ENCODE measurements around the gene ASRGL1. TPM values are rescaled to one million over a fixed set of nuclear protein-coding genes. Genes with fewer than 3 reads are reported as not detected.

Gene ASRGL1
- total and polyA plus RNA-seq, 2 of the 13 experiments (the other 11 are each of a cell fraction or from before 2014, with no cell fraction given): 50.8 to 97.5 TPM

DNA sequence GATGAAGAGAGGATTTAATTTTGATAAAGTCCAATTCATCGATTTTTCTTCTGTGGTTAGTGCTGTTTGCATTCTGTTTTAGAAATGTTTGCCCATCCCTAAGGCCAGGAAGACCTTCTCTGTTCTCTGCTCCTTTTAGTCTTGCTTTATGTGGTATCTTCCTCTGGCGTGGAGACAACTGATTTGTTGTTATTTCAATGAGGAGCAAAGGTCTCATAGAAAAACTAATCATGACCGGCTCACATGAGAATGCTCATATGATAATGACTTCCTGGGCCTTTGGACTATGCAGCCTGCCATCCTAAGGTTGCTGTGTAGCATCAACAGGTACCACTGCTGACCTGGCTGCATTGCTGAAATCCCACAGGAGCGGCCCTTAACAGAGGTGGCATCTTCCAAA, 101.4 kb downstream of the ASRGL1 start (continued):
- TF ChIP-seq, protein P1, sequence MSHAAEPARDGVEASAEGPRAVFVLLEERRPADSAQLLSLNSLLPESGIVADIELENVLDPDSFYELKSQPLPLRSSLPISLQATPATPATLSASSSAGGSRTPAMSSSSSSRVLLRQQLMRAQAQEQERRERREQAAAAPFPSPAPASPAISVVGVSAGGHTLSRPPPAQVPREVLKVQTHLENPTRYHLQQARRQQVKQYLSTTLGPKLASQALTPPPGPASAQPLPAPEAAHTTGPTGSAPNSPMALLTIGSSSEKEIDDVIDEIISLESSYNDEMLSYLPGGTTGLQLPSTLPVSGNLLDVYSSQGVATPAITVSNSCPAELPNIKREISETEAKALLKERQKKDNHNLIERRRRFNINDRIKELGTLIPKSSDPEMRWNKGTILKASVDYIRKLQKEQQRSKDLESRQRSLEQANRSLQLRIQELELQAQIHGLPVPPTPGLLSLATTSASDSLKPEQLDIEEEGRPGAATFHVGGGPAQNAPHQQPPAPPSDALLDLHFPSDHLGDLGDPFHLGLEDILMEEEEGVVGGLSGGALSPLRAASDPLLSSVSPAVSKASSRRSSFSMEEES (CRISPR knock-in tag; IDR thresholded peaks at IDR 0.05): peak; percentile 81
- TF ChIP-seq, protein P2, sequence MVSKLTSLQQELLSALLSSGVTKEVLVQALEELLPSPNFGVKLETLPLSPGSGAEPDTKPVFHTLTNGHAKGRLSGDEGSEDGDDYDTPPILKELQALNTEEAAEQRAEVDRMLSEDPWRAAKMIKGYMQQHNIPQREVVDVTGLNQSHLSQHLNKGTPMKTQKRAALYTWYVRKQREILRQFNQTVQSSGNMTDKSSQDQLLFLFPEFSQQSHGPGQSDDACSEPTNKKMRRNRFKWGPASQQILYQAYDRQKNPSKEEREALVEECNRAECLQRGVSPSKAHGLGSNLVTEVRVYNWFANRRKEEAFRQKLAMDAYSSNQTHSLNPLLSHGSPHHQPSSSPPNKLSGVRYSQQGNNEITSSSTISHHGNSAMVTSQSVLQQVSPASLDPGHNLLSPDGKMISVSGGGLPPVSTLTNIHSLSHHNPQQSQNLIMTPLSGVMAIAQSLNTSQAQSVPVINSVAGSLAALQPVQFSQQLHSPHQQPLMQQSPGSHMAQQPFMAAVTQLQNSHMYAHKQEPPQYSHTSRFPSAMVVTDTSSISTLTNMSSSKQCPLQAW (CRISPR knock-in tag; IDR thresholded peaks at IDR 0.05): peak; percentile 58
- TF ChIP-seq, protein P3, sequence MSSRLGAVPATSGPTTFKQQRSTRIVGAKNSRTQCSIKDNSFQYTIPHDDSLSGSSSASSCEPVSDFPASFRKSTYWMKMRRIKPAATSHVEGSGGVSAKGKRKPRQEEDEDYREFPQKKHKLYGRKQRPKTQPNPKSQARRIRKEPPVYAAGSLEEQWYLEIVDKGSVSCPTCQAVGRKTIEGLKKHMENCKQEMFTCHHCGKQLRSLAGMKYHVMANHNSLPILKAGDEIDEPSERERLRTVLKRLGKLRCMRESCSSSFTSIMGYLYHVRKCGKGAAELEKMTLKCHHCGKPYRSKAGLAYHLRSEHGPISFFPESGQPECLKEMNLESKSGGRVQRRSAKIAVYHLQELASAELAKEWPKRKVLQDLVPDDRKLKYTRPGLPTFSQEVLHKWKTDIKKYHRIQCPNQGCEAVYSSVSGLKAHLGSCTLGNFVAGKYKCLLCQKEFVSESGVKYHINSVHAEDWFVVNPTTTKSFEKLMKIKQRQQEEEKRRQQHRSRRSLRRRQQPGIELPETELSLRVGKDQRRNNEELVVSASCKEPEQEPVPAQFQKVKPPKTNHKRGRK (CRISPR knock-in tag; IDR thresholded peaks at IDR 0.05): no peak
- TF ChIP-seq TCF7 (IDR thresholded peaks at IDR 0.05; ENCODE audit: low read depth): peak; percentile 50; the same call in 1 of the 2 replicates
- TF ChIP-seq NAIF1 (CRISPR knock-in tag; IDR thresholded peaks at IDR 0.05; ENCODE audit: borderline replicate concordance): 0 out of 2 replicates have a peak, but pooled peaks have one; percentile 14
- peak; percentile 86 for TF ChIP-seq MED1 (CRISPR knock-in tag; IDR thresholded peaks at IDR 0.05)
- TF ChIP-seq, protein P4, sequence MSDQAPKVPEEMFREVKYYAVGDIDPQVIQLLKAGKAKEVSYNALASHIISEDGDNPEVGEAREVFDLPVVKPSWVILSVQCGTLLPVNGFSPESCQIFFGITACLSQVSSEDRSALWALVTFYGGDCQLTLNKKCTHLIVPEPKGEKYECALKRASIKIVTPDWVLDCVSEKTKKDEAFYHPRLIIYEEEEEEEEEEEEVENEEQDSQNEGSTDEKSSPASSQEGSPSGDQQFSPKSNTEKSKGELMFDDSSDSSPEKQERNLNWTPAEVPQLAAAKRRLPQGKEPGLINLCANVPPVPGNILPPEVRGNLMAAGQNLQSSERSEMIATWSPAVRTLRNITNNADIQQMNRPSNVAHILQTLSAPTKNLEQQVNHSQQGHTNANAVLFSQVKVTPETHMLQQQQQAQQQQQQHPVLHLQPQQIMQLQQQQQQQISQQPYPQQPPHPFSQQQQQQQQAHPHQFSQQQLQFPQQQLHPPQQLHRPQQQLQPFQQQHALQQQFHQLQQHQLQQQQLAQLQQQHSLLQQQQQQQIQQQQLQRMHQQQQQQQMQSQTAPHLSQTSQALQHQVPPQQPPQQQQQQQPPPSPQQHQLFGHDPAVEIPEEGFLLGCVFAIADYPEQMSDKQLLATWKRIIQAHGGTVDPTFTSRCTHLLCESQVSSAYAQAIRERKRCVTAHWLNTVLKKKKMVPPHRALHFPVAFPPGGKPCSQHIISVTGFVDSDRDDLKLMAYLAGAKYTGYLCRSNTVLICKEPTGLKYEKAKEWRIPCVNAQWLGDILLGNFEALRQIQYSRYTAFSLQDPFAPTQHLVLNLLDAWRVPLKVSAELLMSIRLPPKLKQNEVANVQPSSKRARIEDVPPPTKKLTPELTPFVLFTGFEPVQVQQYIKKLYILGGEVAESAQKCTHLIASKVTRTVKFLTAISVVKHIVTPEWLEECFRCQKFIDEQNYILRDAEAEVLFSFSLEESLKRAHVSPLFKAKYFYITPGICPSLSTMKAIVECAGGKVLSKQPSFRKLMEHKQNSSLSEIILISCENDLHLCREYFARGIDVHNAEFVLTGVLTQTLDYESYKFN (CRISPR knock-in tag; conservative IDR thresholded peaks at IDR 0.05): peak; percentile 92
- no peak for TF ChIP-seq ZNF703 (CRISPR knock-in tag; IDR thresholded peaks at IDR 0.05; ENCODE audit: borderline replicate concordance)
- TF ChIP-seq SALL1 (CRISPR knock-in tag; IDR thresholded peaks at IDR 0.05): peak; percentile 94
- TF ChIP-seq, protein P5, sequence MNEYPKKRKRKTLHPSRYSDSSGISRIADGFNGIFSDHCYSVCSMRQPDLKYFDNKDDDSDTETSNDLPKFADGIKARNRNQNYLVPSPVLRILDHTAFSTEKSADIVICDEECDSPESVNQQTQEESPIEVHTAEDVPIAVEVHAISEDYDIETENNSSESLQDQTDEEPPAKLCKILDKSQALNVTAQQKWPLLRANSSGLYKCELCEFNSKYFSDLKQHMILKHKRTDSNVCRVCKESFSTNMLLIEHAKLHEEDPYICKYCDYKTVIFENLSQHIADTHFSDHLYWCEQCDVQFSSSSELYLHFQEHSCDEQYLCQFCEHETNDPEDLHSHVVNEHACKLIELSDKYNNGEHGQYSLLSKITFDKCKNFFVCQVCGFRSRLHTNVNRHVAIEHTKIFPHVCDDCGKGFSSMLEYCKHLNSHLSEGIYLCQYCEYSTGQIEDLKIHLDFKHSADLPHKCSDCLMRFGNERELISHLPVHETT (CRISPR knock-in tag; conservative IDR thresholded peaks at IDR 0.05): no peak
- TF ChIP-seq, protein P6, sequence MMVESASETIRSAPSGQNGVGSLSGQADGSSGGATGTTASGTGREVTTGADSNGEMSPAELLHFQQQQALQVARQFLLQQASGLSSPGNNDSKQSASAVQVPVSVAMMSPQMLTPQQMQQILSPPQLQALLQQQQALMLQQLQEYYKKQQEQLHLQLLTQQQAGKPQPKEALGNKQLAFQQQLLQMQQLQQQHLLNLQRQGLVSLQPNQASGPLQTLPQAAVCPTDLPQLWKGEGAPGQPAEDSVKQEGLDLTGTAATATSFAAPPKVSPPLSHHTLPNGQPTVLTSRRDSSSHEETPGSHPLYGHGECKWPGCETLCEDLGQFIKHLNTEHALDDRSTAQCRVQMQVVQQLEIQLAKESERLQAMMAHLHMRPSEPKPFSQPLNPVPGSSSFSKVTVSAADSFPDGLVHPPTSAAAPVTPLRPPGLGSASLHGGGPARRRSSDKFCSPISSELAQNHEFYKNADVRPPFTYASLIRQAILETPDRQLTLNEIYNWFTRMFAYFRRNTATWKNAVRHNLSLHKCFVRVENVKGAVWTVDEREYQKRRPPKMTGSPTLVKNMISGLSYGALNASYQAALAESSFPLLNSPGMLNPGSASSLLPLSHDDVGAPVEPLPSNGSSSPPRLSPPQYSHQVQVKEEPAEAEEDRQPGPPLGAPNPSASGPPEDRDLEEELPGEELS (CRISPR knock-in tag; IDR thresholded peaks at IDR 0.05): peak; percentile 66
- TF ChIP-seq, protein P7, sequence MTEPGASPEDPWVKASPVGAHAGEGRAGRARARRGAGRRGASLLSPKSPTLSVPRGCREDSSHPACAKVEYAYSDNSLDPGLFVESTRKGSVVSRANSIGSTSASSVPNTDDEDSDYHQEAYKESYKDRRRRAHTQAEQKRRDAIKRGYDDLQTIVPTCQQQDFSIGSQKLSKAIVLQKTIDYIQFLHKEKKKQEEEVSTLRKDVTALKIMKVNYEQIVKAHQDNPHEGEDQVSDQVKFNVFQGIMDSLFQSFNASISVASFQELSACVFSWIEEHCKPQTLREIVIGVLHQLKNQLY (CRISPR knock-in tag; IDR thresholded peaks at IDR 0.05): peak; percentile 98
- TF ChIP-seq, protein P8, sequence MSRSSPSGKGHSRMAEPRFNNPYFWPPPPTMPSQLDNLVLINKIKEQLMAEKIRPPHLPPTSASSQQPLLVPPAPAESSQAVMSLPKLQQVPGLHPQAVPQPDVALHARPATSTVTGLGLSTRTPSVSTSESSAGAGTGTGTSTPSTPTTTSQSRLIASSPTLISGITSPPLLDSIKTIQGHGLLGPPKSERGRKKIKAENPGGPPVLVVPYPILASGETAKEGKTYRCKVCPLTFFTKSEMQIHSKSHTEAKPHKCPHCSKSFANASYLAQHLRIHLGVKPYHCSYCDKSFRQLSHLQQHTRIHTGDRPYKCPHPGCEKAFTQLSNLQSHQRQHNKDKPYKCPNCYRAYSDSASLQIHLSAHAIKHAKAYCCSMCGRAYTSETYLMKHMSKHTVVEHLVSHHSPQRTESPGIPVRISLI (CRISPR knock-in tag; IDR thresholded peaks at IDR 0.05; ENCODE audit: borderline replicate concordance): peak; percentile 79; the same call in 1 of the 2 replicates

All from HepG2 (cell line).